Activated naive CD4-positive, alpha-beta T cell treated with anti-CD3 and anti-CD28 coated beads, Interleukin-2, amount 50 U/mL, for 16 hours (primary cell): ENCODE results near the gene MAP4K5.

Source experiments
- DNase-seq: peaks from one replicate; pipeline ENCODE4 v3.0.0-alpha.2; 2020

Gene MAP4K5

GRCh38 chr14:50475460-50475859 is 56.9 kb downstream of the MAP4K5 start:
- DNase-seq = no peak

- DNase-seq = no peak
Measured at GRCh38 chr14:50471838-50472465, 60.4 kb downstream of the MAP4K5 start.

GRCh38 chr14:50469982-50470381 is 62.4 kb downstream of the MAP4K5 start:
- DNase-seq = no peak

GRCh38 chr14:50462111-50462510 is 70.3 kb downstream of the MAP4K5 start:
- no peak for DNase-seq

GRCh38 chr14:50453869-50454268 is 78.5 kb downstream of the MAP4K5 start:
- DNase-seq = no peak

- no peak for DNase-seq
Measured at GRCh38 chr14:50452979-50453705, 79.2 kb downstream of the MAP4K5 start.

- no peak for DNase-seq
Measured at GRCh38 chr14:50452296-50452695, 80.1 kb downstream of the MAP4K5 start.

GRCh38 chr14:50451854-50452253 is 80.5 kb downstream of the MAP4K5 start:
- DNase-seq = no peak

- DNase-seq = no peak
Measured at GRCh38 chr14:50447461-50447860, 84.9 kb downstream of the MAP4K5 start.

- no peak for DNase-seq
Measured at GRCh38 chr14:50434528-50434927, 97.8 kb downstream of the MAP4K5 start.

GRCh38 chr14:50432131-50432530 is 100.2 kb downstream of the MAP4K5 start:
- DNase-seq = no peak

GRCh38 chr14:50425816-50426215 is 106.6 kb downstream of the MAP4K5 start:
- DNase-seq = no peak

GRCh38 chr14:50425105-50425504 is 107.3 kb downstream of the MAP4K5 start:
- no peak for DNase-seq

GRCh38 chr14:50423529-50423928 is 108.8 kb downstream of the MAP4K5 start:
- no peak for DNase-seq

- DNase-seq = no peak
Measured at GRCh38 chr14:50421499-50421898, 110.9 kb downstream of the MAP4K5 start.

GRCh38 chr14:50417853-50418252 is 114.5 kb downstream of the MAP4K5 start:
- DNase-seq = no peak

- no peak for DNase-seq
Measured at GRCh38 chr14:50410921-50411320, 121.4 kb downstream of the MAP4K5 start.

- no peak for DNase-seq
Measured at GRCh38 chr14:50410071-50410470, 122.3 kb downstream of the MAP4K5 start.

- no peak for DNase-seq
Measured at GRCh38 chr14:50407111-50407812, 125.1 kb downstream of the MAP4K5 start.

- no peak for DNase-seq
Measured at GRCh38 chr14:50403419-50403818, 128.9 kb downstream of the MAP4K5 start.

GRCh38 chr14:50402965-50403364 is 129.4 kb downstream of the MAP4K5 start:
- DNase-seq = no peak

- no peak for DNase-seq
Measured at GRCh38 chr14:50400461-50400860, 131.9 kb downstream of the MAP4K5 start.

GRCh38 chr14:50399251-50400032 is 132.9 kb downstream of the MAP4K5 start:
- no peak for DNase-seq
